ENCODE measurements around the gene PKD1L1.
"Not testable (repeated sequence)": the region's sequence is repeated elsewhere in the genome, so short reads cannot be mapped to it uniquely, and the experiment has no call there.

Gene PKD1L1

DNA sequence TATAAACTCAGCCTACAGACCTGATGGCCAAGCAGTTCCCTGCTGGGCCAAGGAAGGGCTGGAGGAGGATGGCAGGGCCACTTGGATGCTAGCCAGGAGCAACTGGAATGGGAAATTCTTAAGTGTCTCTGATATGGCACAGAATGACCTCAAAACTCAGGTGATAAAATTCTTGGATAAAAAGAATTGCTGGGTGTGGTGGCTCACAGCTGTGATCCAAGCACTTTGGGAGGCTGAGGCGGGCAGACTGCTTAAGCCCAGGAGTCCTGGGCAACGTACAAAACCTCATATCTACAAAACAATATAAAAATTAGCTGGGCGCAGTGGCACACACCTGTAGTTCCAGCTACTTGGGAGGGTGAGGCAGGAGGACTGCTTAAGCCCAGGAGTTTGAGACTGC, 14.0 kb upstream of the PKD1L1 start:
- DNase-seq (ENCODE audit: low spot score) = no peak

DNA sequence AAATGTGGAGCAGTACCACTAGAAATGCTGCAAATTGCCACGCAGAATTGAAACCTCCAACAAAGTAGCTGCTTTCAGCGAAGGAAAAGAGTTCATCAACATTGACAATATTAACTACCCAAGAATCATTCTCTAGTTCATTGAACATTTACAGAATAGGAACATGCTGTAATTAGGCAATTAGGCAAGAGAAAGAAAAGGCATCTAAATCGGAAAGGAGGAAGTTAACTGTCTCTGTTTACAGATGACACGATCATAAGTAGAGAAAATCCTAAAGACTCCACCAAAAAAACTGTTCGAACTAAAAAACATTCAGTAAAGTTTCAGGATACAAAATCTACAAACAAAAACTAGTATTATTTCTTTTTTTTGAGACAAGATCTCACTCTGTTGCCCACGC, 8.9 kb upstream of the PKD1L1 start:
- DNase-seq (ENCODE audit: low spot score) = no peak

DNA sequence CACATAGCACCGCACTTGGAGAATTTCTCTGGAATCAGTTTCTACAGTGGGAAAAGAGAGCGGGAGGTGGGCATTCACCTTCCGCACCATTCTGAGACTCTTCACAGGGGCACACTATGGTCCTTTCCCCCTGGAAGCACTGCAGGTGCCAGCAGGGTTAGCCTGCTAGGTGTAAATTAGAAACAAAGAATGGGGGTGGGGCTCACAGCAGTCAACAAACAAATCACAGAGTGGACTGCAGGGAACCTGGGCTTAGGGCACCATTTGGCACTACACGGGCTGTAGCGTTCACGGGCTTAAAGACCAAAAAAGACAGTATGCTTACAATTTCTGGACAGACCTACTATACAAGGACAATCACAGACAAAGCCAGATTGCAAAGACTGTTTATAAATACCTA, 8.0 kb upstream of the PKD1L1 start:
- no peak for DNase-seq (ENCODE audit: low spot score)

- no peak for DNase-seq (ENCODE audit: low spot score)
These were observed 6.1 kb upstream of the PKD1L1 start for GRCh38 chr7:47954231-47954911.

DNA sequence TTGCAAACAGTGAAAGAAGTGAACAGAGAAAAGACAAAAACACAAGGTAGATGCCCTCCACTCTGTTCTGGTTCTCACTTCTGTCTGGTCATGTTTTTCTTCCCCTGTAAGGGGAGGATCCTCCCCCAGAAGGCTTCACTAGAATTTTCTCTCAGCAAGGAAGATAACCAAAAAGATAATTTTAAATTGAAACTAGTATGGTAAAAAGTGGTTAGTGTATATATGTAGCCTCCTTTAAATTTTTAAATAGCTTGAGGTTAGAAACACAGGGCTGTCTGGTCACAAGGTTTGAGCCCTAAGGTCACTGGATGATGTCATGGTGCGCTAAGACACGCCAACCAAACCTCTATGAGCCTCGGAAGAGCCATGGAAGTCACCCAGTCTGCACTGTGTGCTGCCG, 5.6 kb upstream of the PKD1L1 start:
- DNase-seq (ENCODE audit: low spot score) = no peak

- DNase-seq (ENCODE audit: low spot score) = no peak
These were observed 4.0 kb upstream of the PKD1L1 start for GRCh38 chr7:47952224-47952623.

DNA sequence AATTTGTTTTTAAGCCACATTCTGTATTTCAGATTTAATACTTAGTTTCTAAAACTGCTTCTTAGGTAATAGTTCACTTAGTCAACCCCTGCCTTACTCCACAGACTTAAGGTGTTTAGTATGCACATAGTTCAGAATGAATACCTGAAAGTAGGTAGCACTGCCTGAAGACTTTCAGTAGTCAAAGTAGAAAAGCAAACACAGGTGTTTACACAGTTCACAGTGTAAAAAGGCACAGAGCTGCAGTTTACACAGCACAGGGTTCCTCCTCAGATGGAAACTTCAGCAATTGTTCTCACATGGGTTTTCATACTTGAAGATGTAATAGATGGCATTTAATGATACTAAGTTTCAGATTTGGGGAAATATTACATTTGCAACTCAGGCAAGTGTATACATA, 3.1 kb upstream of the PKD1L1 start:
- DNase-seq (ENCODE audit: low spot score) = no peak

DNA sequence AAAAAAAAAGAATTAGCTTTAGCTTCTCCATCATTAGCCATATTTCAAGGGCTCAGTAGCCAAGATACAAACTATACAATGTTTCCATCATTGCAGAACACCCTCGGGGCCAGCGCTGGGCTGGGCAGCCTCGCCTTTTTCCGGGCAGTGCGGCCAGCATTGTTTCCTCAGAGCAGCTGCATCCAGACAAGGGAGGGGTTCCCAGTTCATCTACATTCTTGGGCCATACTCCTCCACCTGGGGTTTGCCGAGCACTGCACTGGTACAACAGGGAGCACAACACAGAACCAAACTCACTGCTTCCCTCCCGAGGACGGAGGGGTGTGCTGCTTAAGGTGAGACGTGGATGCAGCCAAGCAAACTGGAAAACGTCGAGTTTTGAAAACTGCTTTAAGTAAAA, 2.4 kb upstream of the PKD1L1 start:
- no peak for DNase-seq (ENCODE audit: low spot score)

DNA sequence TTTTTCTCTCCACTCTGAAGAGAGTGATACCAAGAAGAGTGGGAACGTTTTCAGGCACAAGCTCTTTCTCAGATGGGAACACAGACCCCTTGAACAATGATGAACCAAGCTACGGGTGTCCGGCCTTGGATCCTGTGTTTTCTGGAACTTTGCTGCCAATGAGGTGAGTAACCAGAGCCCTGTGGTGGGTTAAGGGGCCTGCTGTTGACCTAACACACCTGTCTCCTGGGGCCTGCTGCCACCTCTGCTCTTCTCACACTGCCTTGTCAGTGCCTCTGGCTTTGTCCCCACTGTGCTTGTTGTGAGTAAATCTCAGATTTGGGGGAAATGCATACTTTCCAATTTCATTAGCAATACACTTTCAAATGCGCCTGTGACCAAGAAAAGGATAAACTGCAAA, 1.4 kb upstream of the PKD1L1 start:
- DNase-seq (ENCODE audit: low spot score) = no peak

DNA sequence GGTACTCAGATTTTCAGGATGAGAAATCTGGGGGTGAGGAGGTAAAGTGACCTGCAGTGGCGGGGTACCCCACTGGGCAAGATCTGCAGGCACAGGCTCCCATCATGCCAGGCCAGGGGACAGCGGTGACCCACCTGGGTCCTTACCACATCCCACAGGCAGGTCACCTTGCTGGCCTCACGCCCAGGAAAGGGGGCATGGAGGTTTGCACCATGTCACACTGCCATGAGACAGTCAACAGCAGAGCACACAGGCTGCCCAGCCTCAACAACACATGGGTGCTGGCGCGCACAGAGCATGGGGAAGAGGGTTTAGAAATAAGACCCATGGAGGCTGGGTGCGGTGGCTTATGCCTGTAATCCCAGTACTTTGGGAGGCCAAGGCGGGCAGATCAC, 914 bp downstream of the PKD1L1 start:
- DNase-seq (ENCODE audit: low spot score) = no peak

DNA sequence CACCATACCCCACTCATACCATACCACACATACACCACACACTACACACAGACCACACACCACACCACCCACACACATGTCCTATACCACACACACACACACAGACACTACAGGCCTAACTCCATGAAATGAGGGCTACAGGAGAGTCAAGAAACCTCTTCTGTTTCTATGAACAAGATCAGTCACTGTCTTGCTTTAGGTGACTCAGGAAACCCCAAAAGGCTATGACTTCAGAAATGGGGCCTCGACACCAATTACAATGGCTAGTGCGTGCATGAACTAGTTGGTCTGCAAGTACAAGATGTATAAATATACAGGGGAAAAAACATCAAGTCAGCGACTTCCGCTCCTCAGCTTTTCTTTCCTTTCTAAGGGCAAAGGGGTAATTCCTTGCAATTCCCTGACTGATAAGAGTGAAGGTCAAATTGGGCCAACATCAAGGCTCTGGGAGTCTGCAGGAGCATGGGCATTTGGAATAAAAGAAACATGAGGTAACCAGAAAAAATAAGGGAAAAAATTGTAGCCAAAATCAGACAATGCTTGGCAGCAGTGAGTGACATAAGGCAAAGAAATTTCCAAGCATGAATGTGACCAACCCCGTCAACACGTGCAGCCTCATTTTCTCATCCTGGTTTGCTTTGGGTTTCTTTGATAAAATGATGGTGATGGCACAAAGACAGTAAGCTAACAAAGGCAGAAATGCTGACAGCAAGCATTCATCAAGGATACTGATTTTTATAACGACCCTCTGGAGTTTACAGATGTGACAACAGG, 1.5 kb downstream of the PKD1L1 start:
- no peak for DNase-seq (ENCODE audit: low spot score)

DNA sequence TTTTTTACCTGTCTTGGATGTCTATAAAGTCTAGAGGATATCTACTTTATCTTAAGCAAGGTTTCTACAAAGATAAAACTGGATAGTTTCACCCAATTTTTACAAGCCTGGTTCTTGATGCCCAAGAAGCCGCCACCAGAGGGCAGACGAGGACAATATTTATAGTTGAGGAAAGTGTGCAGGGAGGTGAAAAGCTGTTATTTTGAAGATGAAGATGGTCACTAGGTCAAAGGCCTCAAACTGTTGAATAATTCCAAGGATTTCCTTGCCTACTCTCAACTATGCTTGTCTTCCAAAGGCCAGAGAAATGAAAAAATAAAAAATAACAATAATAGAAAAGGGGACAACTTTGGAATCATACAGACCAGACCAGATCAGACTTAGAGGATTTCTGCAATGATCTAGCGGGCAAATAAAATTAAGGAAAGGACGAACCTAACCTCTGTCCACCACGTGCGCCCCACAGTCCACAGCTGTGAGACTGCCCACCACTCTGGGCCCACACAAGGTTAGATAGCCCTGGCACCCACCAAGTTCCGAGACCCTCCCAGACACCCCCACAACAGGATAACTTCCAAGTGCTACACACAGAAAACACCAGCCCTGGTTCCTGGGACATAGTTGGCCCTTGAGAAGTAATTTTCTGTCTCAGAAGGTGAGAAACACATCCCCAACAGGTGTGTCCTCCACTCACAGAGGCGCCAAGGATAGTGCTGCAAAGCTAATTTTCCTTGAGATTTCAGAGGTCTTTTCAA, 2.8 kb downstream of the PKD1L1 start:
- DNase-seq (ENCODE audit: low spot score) = peak; percentile 87

DNA sequence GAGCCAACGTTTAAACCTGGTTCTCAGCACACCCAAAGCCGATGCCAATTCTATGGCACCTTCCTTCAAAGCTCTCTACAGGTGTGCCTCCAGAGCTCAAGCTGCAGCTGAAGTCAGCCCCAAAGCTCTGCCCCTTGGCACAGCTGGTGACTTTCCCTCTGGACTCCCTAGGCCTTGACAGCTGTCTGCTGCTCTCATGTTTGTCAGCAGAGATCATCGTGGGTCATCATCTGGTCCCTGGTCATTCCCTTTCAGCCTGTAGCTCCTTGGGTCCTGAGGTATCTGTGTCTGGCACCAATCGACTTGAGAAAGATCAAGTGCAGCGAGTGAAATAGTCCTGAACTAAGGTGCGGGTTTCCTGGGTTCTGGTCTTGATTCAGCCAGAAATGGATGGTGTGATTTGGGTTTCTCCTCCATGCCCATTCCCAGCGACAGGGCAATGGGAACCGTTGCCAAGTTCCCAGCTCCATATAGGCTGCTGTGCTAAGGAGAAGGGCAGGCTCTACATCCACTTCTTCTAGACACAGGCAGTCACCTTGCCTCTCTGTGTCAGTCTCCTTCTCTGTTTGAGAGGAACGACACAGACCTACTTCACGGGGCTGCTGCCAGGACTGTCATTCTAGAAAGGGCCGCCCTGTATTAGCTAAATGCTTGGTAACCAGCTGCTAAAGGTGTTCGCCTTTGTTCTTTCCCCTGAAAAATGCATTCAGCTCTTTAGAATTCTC, 3.6 kb downstream of the PKD1L1 start:
- DNase-seq (ENCODE audit: low spot score) = no peak

DNA sequence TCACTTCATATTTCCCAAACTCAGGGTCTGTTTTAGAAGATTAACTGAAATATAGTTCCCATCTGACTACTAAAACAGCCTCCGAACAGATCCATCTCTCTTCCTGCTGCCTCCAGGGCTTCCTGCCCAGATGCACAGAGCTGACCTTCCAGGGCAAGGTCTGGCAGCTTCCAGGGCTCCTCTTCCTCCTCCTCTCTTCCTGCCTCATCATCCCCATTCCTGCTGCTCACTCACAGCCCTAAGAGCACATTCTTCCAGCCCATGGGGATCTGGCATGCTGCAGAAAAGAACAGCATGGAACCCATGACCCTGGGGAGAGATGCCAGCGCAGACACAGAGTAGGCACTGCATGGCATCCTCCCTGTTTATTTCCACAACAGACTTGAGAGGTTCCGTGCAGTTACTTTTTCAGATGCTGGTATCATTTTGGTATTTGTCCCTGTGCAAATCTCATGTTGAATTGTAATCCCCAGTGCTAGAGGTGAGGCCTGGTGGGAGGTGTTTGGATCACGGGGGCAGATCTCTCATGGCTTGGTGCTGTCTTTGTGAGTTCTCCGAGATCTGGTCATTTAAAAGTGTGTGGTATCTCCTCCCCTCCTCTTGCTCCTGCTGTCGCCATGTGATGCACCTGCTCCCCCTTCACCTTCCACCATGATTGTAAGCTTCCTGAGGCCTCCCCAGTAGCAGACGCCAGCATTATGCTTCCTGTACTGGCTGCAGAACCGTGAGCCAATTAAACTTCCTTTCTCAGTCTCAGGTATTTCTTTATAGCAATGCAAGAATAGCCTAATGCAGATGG, 4.4 kb downstream of the PKD1L1 start:
- no peak for DNase-seq (ENCODE audit: low spot score)

DNA sequence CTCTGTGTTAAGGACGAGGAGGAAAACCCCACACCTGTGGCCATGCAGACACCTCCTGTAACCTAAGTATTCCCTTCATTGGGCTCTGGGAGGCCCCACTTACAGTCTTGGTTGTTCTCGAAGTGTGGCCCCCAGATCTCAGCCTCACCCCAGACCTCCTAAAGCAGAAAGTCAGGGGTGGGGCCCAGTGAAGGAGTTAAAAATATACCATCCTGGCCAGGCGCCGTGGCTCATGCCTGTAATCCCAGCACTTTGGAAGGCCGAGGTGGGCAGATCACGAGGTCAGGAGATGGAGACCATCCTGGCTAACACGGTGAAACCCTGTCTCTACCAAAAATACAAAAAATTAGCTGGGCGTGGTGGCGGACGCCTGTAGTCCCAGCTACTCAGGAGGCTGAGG, 5.6 kb downstream of the PKD1L1 start:
- not testable (repeated sequence) for DNase-seq (ENCODE audit: low spot score)

DNA sequence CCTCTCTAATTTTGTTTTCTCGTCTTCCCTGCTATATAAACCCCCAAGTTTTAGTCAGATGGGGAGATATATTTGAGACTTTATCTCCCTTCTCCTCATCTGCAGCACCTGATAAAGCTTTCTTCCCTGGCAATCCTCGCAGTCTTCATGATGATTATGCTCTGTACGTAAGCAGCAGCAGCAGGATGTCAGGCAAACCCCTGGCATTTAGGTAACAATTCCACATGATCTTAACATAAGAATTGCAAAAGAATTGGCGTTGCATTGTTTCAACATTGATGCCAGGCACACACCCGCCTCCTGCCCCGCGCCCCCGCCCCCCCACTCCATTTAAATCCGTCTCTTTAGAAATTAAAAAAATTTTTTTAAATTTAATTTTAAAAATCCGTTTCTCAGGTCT, 6.1 kb downstream of the PKD1L1 start:
- DNase-seq (ENCODE audit: low spot score) = no peak

- no peak for DNase-seq (ENCODE audit: low spot score)
These were observed 7.0 kb downstream of the PKD1L1 start for GRCh38 chr7:47941136-47941844.

- DNase-seq (ENCODE audit: low spot score) = no peak
These were observed 7.9 kb downstream of the PKD1L1 start for GRCh38 chr7:47940088-47941013.

- DNase-seq (ENCODE audit: low spot score) = no peak
These were observed 8.7 kb downstream of the PKD1L1 start for GRCh38 chr7:47939425-47940036.

Measured in NAMALWA (cell line).